ENCODE results near the gene MYO9B.

MYO9B gene

DNA sequence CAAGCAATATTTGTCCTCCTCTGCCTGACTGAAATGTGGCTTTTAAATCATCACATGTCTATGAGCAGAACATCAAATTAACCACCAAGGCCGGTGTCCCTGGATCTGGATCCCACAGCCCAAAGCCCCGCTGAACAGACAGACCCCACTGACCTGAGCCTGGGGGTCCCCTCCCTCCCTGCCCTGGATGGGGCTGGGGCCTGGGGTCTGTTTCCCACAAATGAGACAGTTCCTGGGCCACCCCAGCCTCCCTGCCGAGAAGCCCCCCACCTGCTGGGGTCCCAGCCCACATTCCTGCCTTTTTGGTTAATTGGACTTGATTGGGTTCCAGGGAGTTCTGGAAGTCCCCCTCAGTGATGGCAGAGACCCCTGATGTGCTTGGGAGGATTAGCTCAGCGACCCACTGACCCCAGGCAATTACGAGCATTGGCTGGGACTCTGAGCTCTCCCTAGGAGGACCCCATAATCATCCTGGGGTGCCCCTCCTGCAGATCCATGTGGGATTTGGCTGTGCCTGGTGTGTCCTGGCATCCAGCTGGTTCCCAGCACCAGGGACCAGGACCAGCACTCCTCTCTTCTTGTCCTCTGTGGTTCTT is 29.6 kb upstream of the MYO9B start:
- intact Hi-C loops (cut with micrococcal nuclease): no loop called here
- H3K36me3 Mint-ChIP-seq (ENCODE audit: low read depth): peaks cover 30% of the 10 kb centered on the region
- peaks cover 14% of the 10 kb centered on the region for H3K27me3 Mint-ChIP-seq
- no peaks in the 10 kb centered on the region for H3K4me1 Mint-ChIP-seq (ENCODE audit: low read depth)
- no peak overlapping the region for H3K4me3 Mint-ChIP-seq
- no peaks in the 10 kb centered on the region for H3K9me3 Mint-ChIP-seq
- H3K27ac Mint-ChIP-seq: no peak overlapping the region

DNA sequence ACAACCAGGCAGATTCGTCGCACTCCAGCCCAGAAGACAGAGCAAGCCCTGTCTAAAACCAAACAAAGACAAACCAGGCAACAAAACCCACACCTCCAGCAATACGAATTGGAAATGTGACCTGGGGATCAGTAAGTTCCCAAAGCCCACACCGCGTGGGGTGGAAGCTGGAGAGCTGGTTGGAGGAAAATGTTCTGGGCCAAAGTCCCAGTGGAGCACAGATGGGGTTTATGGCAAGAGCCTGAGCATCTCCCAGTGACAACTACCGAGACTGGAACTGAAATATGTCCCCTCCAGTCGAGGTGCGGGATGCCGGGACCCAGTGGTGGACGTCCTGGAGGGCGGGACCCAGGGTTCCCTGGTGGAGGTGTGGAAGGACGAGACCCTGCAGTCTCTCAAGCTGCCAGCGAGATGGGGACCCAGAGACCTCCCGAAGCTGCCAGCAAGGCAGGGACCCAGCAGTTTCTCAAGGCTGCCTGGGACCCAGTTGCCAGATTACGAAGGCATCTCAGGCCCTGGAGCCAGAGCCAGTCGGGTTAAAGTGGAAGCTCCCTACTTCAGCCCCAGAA is 26.6 kb upstream of the MYO9B start:
- Mint-ChIP-seq H3K36me3 (ENCODE audit: low read depth) (peaks cover 59% of the 10 kb centered on the region), H3K4me1 (ENCODE audit: low read depth) (no peaks in the 10 kb centered on the region), H3K4me3 (no peak overlapping the region), H3K27ac (no peak overlapping the region), H3K9me3 (no peaks in the 10 kb centered on the region), H3K27me3 (peaks cover under 1% of the 10 kb centered on the region)
- intact Hi-C loops (cut with micrococcal nuclease): no loop called here

DNA sequence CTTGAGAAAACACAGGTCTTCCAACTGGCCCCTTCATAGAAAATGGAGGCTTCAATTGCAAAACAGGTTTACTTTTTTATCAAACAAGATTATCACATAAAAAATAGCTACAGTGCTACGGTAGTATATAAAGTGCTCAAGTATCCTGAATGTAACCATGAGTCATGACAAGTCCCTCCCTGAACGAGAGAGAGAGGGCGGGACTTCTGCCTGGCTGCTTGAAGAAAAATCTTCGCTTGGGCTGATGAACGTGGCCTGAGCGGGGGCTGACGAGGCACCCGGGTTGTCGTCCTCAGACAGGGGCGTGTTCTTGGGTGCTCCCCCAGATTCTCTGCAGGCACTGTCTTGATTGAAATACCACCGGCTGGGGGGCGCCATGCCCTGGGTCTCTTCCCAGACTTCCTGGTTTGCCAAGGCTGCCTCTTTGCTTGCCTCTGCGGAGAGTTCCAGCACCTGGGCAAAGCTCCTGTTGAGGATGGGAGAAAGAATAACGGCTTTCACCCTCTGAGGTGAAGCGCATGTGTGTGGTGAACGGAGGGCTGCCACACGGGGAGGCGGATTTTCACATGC is 25.8 kb upstream of the MYO9B start:
- no peaks in the 10 kb centered on the region for H3K4me1 Mint-ChIP-seq (ENCODE audit: low read depth)
- intact Hi-C loops (cut with micrococcal nuclease): no loop called here
- peaks cover 68% of the 10 kb centered on the region for H3K36me3 Mint-ChIP-seq (ENCODE audit: low read depth)
- no peak overlapping the region for H3K27ac Mint-ChIP-seq
- H3K27me3 Mint-ChIP-seq: no peaks in the 10 kb centered on the region
- no peaks in the 10 kb centered on the region for H3K9me3 Mint-ChIP-seq
- H3K4me3 Mint-ChIP-seq: no peak overlapping the region

DNA sequence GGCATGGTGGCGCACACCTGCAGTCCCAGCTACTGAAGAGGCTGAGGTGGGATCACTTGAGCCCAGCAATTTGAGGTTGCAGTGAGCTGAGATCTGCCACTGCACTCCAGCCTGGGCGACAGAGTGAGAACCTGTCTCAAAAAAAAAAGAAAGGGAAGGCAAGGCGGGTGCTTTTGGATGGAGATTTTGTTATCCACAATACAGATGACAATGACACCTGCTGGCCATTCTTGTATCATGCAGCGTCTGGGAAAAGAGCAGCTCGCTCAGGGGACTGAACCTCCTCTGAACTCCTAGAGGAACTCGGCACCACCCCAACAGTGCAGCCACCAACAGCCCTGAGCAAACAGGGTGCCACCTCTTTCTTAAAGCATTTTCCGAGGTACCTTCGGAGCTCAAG is 23.1 kb upstream of the MYO9B start:
- H3K36me3 Mint-ChIP-seq (ENCODE audit: low read depth): peaks cover 91% of the 10 kb centered on the region

DNA sequence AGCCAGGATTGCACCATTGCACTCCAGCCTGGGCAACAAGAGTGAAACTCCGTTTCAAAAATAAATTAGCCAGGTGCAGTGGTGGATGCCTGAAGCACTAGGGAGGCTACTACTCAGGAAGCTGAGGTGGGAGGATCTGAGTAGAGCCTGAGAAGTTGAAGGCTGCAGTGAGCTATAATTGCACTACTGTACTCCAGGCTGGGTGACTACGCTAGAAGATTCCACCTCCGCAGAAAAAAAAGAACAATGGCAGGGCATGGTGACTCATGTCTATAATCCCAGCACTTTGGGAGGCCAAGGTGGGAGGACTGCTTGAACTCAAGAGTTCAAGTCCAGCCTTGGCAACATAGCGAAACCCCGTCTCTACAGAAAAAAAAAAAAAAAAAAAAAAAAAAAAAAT is 20.8 kb upstream of the MYO9B start:
- Mint-ChIP-seq H3K27ac (no peak overlapping the region), H3K4me3 (no peak overlapping the region), H3K36me3 (ENCODE audit: low read depth) (peaks cover 97% of the 10 kb centered on the region), H3K27me3 (no peaks in the 10 kb centered on the region), H3K9me3 (no peaks in the 10 kb centered on the region), H3K4me1 (ENCODE audit: low read depth) (no peaks in the 10 kb centered on the region)
- intact Hi-C loops (cut with micrococcal nuclease): no loop called here

More for the DNA sequence above, 23.1 kb upstream of the MYO9B start:
- Mint-ChIP-seq H3K27ac (no peak overlapping the region), H3K4me1 (ENCODE audit: low read depth) (no peaks in the 10 kb centered on the region), H3K27me3 (no peaks in the 10 kb centered on the region), H3K4me3 (no peak overlapping the region), H3K9me3 (no peaks in the 10 kb centered on the region)
- intact Hi-C loops (cut with micrococcal nuclease): loop anchor here (1.0 kb wide), 1 partner anchor 281 kb away; no protein-coding TSS in a partner anchor

DNA sequence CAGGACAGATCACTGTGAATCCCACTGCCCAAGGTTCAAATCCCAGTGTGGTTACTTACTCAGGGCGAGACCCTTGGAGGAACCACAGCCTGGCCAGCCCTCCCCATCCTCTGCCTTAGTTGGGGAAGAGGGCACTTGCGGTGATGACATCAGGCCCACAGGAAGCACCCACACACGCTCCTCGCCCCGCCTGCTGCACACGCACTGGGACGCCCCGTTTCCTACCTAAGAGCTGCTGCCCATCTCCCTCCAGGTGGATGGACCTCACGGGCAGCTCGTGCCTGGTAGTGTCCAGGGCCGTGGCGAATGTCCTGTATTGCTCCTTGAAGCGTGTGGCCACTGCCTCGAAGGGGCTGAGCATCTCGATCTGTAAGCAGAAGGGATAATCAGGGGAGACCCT is 19.9 kb upstream of the MYO9B start:
- H3K36me3 Mint-ChIP-seq (ENCODE audit: low read depth): peaks cover 97% of the 10 kb centered on the region
- H3K27ac Mint-ChIP-seq: no peak overlapping the region
- H3K9me3 Mint-ChIP-seq: no peaks in the 10 kb centered on the region
- H3K4me1 Mint-ChIP-seq (ENCODE audit: low read depth): peaks cover 4% of the 10 kb centered on the region
- intact Hi-C loops (cut with micrococcal nuclease): no loop called here
- H3K27me3 Mint-ChIP-seq: no peaks in the 10 kb centered on the region
- no peak overlapping the region for H3K4me3 Mint-ChIP-seq

DNA sequence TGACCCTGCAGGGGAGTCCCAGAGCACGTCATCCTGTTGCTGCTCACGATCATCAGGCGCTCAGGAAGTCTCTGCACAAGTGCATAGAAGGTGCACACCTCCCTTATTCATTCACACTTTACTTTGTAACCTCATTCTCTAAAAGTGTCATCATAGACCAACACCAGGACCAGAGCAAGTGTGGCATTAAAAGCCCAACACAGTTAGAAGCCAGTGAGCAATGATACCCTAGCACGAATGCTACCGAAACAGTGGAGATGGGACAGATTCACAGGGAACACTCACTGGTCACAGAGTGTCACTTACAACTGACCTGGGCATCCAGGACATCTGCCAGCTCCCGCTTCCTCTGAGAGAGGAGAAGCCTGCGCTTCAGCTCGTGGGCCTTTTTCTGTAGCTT is 17.3 kb upstream of the MYO9B start:
- intact Hi-C loops (cut with micrococcal nuclease): no loop called here
- Mint-ChIP-seq H3K9me3 (no peaks in the 10 kb centered on the region), H3K4me1 (ENCODE audit: low read depth) (peaks cover 9% of the 10 kb centered on the region), H3K27me3 (no peaks in the 10 kb centered on the region), H3K36me3 (ENCODE audit: low read depth) (peaks cover 81% of the 10 kb centered on the region), H3K4me3 (no peak overlapping the region), H3K27ac (no peak overlapping the region)

DNA sequence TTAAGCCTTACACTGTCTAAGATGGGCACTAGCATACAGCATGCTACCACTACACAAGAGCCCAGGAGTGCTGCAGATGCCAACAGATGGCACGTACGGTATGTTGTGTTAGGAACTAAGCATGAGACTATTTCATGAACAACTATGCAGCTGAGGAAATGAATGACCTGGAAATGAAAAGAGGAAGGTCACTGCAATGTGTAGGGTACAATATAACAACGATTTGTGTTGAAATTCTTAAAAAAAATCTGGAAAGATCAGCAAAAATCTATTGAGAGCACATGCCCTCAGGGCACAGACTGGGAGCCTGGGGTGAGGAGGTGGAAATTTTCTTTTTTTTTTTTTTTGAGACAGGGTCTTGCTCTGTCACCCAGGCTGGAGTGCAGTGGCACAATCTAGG is 14.8 kb upstream of the MYO9B start:
- Mint-ChIP-seq H3K9me3 (no peaks in the 10 kb centered on the region), H3K4me1 (ENCODE audit: low read depth) (peaks cover 18% of the 10 kb centered on the region), H3K4me3 (no peak overlapping the region), H3K36me3 (ENCODE audit: low read depth) (peaks cover 74% of the 10 kb centered on the region), H3K27ac (no peak overlapping the region), H3K27me3 (no peaks in the 10 kb centered on the region)
- intact Hi-C loops (cut with micrococcal nuclease): no loop called here

DNA sequence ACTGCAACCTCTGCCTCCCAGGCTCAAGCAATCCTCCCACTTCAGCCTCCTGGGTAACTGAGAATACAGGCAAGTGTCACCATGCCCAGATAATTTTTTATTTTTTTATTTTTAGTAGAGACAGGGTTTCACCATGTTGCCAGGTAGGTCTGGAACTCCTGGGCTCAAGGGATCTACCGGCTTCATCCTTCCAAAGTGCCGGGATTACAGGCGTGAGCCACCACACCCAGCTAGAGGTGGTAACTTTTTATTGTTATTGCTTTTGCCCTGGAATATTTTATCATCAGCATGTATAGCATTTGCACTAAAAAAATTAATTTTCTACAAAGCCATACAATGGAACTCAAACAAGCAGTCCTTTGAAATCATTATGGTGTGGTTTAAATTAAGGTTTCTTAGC is 14.4 kb upstream of the MYO9B start:
- no peak overlapping the region for H3K4me3 Mint-ChIP-seq
- intact Hi-C loops (cut with micrococcal nuclease): no loop called here
- H3K27ac Mint-ChIP-seq: no peak overlapping the region
- H3K4me1 Mint-ChIP-seq (ENCODE audit: low read depth): peaks cover 18% of the 10 kb centered on the region
- H3K36me3 Mint-ChIP-seq (ENCODE audit: low read depth): peaks cover 72% of the 10 kb centered on the region
- H3K9me3 Mint-ChIP-seq: no peaks in the 10 kb centered on the region
- no peaks in the 10 kb centered on the region for H3K27me3 Mint-ChIP-seq

DNA sequence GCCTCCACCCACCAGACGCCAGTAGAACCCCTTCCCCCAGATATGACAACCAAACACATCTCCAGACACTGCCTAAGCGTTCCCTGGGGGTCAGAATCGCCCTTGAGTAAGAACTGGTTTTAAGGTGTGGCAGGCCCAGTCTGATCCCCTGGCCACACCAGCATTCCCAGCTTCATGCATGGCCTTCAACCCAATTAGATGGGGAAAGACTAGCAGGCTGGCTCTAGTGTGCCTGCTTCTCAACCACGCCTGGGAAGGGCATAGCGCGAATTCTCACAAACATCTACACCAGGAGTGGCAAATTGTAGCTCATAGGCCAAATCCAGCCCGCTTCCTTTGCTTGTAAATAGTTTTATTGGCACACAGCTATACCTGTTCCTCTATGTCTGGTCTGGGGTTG is 13.9 kb upstream of the MYO9B start:
- H3K27ac Mint-ChIP-seq: no peak overlapping the region
- H3K4me3 Mint-ChIP-seq: no peak overlapping the region
- H3K4me1 Mint-ChIP-seq (ENCODE audit: low read depth): peaks cover 23% of the 10 kb centered on the region
- H3K9me3 Mint-ChIP-seq: no peaks in the 10 kb centered on the region
- H3K27me3 Mint-ChIP-seq: no peaks in the 10 kb centered on the region
- peaks cover 72% of the 10 kb centered on the region for H3K36me3 Mint-ChIP-seq (ENCODE audit: low read depth)
- intact Hi-C loops (cut with micrococcal nuclease): no loop called here

DNA sequence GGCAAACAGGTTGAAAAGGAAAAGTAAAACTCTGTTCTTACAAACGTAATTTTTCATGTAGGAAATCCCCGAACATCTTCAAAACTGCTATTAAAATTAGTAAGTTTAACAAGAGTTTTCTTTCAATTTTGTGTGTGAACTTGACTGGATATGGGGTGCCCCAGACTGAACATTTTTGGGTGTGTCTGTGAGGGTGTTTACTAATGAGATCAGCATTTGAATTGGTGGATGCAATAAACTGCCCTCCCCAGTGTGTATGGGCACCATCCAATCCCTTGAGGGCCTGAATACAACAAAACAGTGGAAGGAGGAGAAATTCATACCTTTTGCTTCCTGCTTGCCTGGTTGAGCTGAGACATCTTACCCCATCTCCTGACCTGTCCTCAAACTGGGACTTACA is 12.1 kb upstream of the MYO9B start:
- no peak overlapping the region for H3K27ac Mint-ChIP-seq
- no peaks in the 10 kb centered on the region for H3K27me3 Mint-ChIP-seq
- no peaks in the 10 kb centered on the region for H3K9me3 Mint-ChIP-seq
- H3K4me1 Mint-ChIP-seq (ENCODE audit: low read depth): peaks cover 32% of the 10 kb centered on the region
- no peak overlapping the region for H3K4me3 Mint-ChIP-seq
- intact Hi-C loops (cut with micrococcal nuclease): no loop called here
- H3K36me3 Mint-ChIP-seq (ENCODE audit: low read depth): peaks cover 63% of the 10 kb centered on the region

DNA sequence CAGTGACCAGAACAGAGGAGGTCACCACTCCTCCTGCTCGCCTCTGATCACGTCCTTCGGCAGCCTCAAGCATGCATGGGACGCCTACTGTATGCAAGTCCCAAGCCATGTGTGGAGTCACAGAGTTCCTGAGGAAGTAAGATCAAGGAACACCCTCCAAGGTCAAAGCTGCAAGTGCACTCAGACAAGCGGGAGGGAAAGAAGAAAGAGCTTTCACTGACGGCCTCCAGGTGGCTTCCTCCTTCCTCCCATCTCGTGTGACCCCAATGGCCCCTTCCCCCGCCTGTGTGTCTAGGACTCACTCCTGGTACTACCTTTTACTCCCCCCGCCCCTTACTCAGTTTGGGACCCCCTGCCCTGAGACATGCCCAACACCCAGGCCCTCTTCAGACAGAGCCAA is 6.4 kb upstream of the MYO9B start:
- peaks cover 62% of the 10 kb centered on the region for H3K4me1 Mint-ChIP-seq (ENCODE audit: low read depth)
- intact Hi-C loops (cut with micrococcal nuclease): no loop called here
- peaks cover 67% of the 10 kb centered on the region for H3K36me3 Mint-ChIP-seq (ENCODE audit: low read depth)
- no peak overlapping the region for H3K4me3 Mint-ChIP-seq
- no peaks in the 10 kb centered on the region for H3K27me3 Mint-ChIP-seq
- H3K27ac Mint-ChIP-seq: peak overlapping the region; percentile 7
- H3K9me3 Mint-ChIP-seq: no peaks in the 10 kb centered on the region

DNA sequence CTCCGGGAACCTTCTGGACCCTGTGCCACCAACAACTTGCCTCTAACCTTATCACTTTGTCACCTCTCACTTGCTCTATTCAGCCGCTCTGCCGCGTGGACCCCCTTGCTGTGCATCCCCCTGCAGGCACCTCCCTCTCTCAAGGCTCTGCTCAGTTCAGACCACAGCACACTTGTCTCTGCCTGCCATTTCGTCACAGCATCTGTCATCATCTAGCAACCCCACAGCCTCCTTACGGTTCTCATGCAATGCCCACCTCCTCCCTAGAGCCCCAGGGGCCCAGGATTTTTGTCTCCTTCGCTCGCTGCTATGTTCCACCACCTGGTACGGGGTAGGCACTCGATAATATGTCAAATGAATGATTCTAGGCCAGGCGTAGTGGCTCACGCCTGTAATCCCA is 5.2 kb upstream of the MYO9B start:
- Mint-ChIP-seq H3K27me3 (no peaks in the 10 kb centered on the region), H3K9me3 (no peaks in the 10 kb centered on the region), H3K4me1 (ENCODE audit: low read depth) (peaks cover 61% of the 10 kb centered on the region), H3K27ac (peak overlapping the region; percentile 7), H3K36me3 (ENCODE audit: low read depth) (peaks cover 63% of the 10 kb centered on the region), H3K4me3 (no peak overlapping the region)
- intact Hi-C loops (cut with micrococcal nuclease): loop anchor here (10.0 kb wide), 1 partner anchor 114 kb away; no protein-coding TSS in a partner anchor

DNA sequence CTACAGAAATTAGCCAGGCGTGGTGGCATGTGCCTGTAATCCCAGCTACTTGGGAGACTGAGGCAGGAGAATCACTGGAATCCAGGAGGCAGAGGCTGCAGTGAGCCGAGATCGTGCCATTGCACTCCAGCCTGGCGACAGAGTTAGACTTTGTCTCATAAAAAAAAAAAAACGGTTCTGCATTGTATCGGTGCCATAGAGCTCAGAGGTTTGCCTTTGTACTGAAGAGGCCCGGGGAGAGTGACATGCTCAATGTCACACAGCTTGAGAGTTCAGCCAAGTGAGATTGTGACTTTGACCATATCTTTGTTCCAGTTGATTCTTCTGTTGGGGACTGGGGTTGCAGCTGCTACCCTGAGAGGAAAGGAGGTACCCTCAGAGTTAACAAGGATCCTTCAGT is 4.7 kb upstream of the MYO9B start:
- Mint-ChIP-seq H3K27ac (no peak overlapping the region), H3K4me3 (no peak overlapping the region), H3K4me1 (ENCODE audit: low read depth) (peaks cover 60% of the 10 kb centered on the region), H3K27me3 (no peaks in the 10 kb centered on the region), H3K9me3 (no peaks in the 10 kb centered on the region), H3K36me3 (ENCODE audit: low read depth) (peaks cover 68% of the 10 kb centered on the region)
- intact Hi-C loops (cut with micrococcal nuclease): loop anchor here (10.0 kb wide), 1 partner anchor 114 kb away; no protein-coding TSS in a partner anchor
